Adrenal gland (tissue), 5 donors: Measurements from ENCODE around the gene DIAPH3.

Experiments
- CTCF ChIP-seq, 6 experiments: fragments of 450-650 bp in 4 of 6; fragments of 200-600 bp in 2 of 6; sonication (generic) in 1 of 6; IDR thresholded peaks; 1 replicate in 5 of 6; 2 replicates in 1 of 6; pipeline versions ENCODE4 v1.5.1 to v1.8.0; 2016 to 2021; ENCODE audit warnings: antibody characterized with exemption in 6 of 6, mild to moderate bottlenecking in 2 of 6, moderate library complexity in 1 of 6
- POLR2A ChIP-seq, 2 donors: fragments of 450-650 bp; IDR thresholded peaks; one replicate each; pipeline ENCODE4 v1.6.1; 2017; ENCODE audit warnings: antibody characterized with exemption in 2 of 2, mild to moderate bottlenecking in 2 of 2, moderate library complexity in 1 of 2
- donor health status: DM: no; HTN: no; CAD: no.

- TF ChIP-seq CTCF (IDR thresholded peaks at IDR 0.05) (peak; percentile 18 to 53 (median 34)), POLR2A (IDR thresholded peaks at IDR 0.05) (no peak)
These were observed 257.2 kb downstream of the DIAPH3 start for GRCh38 chr13:59906413-59907049.
